Lower leg skin (tissue), 4 donors: Measurements from ENCODE around the gene HSD11B2. TPM values are rescaled to one million over a fixed set of nuclear protein-coding genes. Genes with fewer than 3 reads are reported as not detected.
A peak's percentile ranks its signal among the peaks of the same experiment; 100 is the strongest.

Source experiments
- DNase-seq, 2 donors: peaks; one replicate each; pipeline ENCODE4 v3.0.0-alpha.2; 2019; ENCODE audit warnings: low spot score in 2 of 2
- H3K4me3 ChIP-seq: fragments of 200-600 bp; sonication (generic); 2 replicates; pipeline ENCODE4 v1.5.1; 2017; ENCODE audit warnings: mild to moderate bottlenecking, low read depth; ENCODE audit not compliant: poor library complexity, severe bottlenecking
- POLR2A ChIP-seq, 2 donors: fragments of 450-650 bp; IDR thresholded peaks; one replicate each; pipeline ENCODE4 v1.6.1; 2016 to 2017; ENCODE audit warnings: antibody characterized with exemption in 2 of 2, mild to moderate bottlenecking in 1 of 2, moderate library complexity in 1 of 2
- WGBS, 2 donors: methylation state at CpG; one replicate each; pipeline ENCODE4 v1.1.5; 2018; 5-methylcytosine and 5-hydroxymethylcytosine counted together
- intact Hi-C: fragments of 100-400 bp; cut with DNase I; formaldehyde crosslinking; loops from one replicate; pipeline ENCODE4 v1.15.0; 2023; ENCODE audit warnings: low total_unique reads
- total RNA-seq, 4 donors: library from RNA; depleted of rRNA; stranded (reverse); fragments of >200 nt; gene quantifications; one replicate each; pipeline ENCODE4 v1.1.0, GENCODE V29; 2016
- TF ChIP-seq, protein P1 (sequence below), 3 donors: fragments of 450-650 bp; IDR thresholded peaks; one replicate each; pipeline ENCODE4 v1.5.1; 2016; ENCODE audit warnings: antibody characterized with exemption in 3 of 3, mild to moderate bottlenecking in 3 of 3, moderate library complexity in 2 of 3

HSD11B2 gene
- total RNA-seq, 4 donors from 2014 or later: 63.2 to 121 (median 80.8) TPM

DNA sequence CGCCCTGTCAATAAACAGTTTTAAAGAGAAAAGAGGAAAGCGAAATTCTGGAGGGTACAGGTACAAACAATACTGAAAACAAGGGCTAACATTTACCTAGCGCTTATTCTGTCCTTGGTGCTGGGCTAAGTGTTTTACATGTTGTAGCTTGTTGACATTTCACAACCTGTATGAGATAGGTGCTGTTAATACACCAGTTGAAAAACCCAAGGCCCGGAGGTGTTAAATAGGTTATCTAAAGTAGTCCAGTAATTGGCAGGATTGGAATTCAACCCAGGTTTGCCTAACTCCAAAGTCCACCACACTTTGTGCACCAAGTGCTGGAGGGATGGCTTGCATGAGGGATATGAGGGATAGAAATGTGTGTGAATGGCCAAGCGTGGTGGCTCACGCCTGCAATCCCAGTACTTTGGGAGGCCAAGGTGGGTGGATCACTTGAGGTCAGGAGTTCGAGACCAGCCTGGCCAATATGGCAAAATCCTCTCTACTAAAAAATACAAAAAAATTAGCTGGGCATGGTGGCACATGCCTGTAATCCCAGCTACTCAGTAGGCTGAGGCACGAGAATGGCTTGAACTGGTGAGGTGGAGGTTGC is 47.1 kb downstream of the HSD11B2 start:
- DNase-seq: no peak
- no peak overlapping the region for H3K4me3 ChIP-seq
- WGBS, 2 donors: 80 to 84% methylated on average over 8 of the region's 8 CpGs
- TF ChIP-seq, protein P1, sequence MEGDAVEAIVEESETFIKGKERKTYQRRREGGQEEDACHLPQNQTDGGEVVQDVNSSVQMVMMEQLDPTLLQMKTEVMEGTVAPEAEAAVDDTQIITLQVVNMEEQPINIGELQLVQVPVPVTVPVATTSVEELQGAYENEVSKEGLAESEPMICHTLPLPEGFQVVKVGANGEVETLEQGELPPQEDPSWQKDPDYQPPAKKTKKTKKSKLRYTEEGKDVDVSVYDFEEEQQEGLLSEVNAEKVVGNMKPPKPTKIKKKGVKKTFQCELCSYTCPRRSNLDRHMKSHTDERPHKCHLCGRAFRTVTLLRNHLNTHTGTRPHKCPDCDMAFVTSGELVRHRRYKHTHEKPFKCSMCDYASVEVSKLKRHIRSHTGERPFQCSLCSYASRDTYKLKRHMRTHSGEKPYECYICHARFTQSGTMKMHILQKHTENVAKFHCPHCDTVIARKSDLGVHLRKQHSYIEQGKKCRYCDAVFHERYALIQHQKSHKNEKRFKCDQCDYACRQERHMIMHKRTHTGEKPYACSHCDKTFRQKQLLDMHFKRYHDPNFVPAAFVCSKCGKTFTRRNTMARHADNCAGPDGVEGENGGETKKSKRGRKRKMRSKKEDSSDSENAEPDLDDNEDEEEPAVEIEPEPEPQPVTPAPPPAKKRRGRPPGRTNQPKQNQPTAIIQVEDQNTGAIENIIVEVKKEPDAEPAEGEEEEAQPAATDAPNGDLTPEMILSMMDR (IDR thresholded peaks at IDR 0.05): no peak
- no peak for TF ChIP-seq POLR2A (IDR thresholded peaks at IDR 0.05)
- intact Hi-C loops: no loop called here

DNA sequence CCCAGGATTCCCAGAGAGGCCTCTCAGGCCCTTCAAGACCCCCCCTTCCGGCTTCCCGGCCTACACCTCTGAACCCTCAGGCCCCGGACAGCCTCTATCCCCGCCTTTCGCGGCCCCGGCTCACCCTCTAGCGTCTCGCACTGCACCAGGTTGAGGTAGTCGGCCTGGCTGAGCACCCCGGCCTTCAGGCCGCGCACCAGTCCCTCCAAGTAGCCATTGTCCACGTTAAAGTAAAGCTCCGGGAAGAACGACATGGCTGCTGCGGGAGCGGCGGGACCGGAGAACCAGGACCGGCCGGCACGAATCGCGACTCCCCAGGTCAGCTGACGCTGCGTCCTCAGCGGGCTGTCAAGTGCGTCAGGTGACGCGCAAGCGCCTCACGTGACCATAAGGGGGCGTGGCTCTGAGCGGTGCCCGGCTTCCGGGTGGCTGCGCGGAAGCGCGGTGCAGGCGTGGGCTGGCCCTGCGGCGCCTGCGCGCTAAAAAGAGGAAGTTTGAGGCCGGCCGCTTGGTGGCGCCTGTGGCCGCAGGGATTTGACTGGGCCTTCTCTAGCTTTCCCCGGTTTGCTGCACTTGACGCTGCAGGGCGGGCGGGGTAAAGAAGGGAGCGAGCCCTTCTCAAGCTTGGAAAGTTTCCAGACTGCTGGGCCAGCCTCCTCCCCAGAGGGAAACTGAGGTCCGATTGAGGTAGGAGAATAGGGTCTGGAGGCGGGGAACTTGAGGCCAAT is 50.1 kb downstream of the HSD11B2 start, which contains the start of gene ATP6V0D1:
TSS of gene ATP6V0D1 (minus strand) at position 325 of the 728 bp plus-strand sequence. CDS start at position 254, 71 bp downstream.
- intact Hi-C loops: no loop called here

DNA sequence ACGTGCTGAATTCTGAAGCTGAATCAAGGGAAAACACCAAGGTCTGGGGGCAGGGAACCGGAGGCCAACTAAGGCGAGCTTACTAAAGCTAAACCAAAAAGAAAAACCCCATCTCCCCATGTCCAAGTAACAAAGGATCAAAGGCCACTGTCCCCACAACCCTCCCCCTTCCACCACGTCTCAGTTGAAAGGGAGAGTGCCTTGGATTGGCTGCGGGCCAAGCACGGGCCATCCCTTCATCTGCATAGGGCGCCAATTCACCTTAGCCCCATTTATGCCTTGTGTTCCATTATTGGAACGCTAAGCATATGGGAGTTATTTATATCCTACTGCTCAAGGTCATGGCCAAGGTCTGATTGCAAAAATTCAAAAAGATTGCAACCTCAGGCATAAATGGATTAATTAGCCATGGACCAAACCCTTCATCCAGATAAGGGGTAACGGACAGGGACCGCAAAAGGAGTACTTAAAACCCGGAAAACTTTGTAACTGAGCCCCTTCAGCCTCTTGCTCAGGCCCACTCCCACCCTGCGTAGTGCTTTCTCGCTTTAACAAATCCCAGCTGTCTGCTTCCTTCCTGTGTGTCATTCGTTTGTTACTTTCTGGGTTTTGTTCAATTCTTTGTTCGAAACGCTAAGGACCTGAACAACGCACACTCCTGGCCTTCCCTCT is 50.8 kb downstream of the HSD11B2 start:
- peak; percentile 51 to 92 for DNase-seq
- peak overlapping the region; percentile 26 for H3K4me3 ChIP-seq
- no peak for TF ChIP-seq POLR2A (IDR thresholded peaks at IDR 0.05)
- TF ChIP-seq, protein P1 (IDR thresholded peaks at IDR 0.05): no peak
- 7 to 10% methylated on average over 17 of the region's 17 CpGs for WGBS, 2 donors
- intact Hi-C loops: no loop called here

More for the DNA sequence above, 50.1 kb downstream of the HSD11B2 start, which contains the start of gene ATP6V0D1:
- H3K4me3 ChIP-seq: peak within 1 kb of the TSS; percentile 96
- 0% methylated on average over 22 to 57 of the region's 57 CpGs for WGBS, 2 donors
- no peak for TF ChIP-seq POLR2A (IDR thresholded peaks at IDR 0.05)
- TF ChIP-seq, protein P1 (IDR thresholded peaks at IDR 0.05): peak in 1 of 3 donors; percentile 81
- peak; percentile 98 to 100 for DNase-seq

DNA sequence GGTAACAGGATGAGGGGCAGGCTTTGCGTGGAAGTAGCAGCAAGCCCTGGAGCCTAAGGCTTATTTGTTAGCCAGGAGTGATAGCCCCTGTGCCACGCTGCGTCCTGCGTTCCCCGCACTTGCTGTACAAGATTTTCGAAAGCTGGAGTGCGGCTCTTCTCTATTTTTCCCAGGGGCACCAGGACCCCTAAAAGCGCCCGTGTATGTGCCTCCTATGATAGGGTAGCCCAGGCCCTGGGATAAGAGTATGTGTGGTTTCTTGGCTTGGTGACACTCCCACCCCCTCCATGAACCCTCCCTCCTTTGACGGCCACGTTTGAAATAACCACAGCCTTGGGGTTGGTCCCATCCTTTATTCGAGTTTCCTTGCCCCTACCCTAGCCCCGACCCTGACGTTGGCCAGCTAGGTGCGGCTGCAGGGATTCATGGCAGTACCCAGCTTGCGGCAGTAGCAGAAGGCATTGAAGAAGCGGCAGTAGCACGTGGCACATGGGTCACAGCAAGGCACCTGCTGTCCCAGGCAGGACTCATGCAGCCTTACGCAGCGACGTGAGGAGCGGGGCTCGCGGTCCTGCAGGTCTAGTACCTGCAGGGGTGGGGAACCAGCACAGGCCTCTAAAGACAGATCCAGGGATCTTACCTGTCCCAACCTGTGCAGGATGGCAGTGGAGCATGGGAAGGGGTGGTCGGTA is 51.5 kb downstream of the HSD11B2 start:
- 52 to 72% methylated on average over 25 of the region's 25 CpGs for WGBS, 2 donors
- no peak for DNase-seq

DNA sequence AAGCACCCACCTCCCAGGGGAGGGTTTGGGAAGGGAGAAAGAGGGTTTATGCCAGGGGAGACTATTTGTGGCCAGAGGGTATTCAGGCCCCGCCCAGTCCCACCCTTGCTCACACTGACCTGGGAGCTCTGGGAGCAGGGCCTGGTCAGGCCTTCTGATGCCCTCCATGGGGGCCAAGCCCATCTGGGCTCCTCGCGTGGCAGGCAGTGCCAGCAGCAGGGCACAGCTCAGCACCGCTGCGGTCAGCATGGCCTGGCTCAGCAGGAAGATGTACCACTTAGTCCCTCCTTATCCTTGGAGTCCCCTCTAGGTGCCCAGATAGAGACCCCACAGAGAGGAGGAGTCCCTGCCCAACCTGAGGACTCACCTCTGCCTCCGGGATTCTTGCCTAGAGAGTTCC is 52.2 kb downstream of the HSD11B2 start, which contains the start of gene AGRP:
TSS of gene AGRP (minus strand) at position 398 of the 400 bp plus-strand sequence. CDS start at position 249, 149 bp downstream.
- intact Hi-C loops: no loop called here
- TF ChIP-seq, protein P1 (IDR thresholded peaks at IDR 0.05): no peak
- WGBS, 2 donors: 86 to 94% methylated on average over 2 to 5 of the region's 6 CpGs
- DNase-seq: no peak
- H3K4me3 ChIP-seq: no peak within 1 kb of the TSS

More for the DNA sequence above, 51.5 kb downstream of the HSD11B2 start:
- intact Hi-C loops: no loop called here
- TF ChIP-seq, protein P1 (IDR thresholded peaks at IDR 0.05): no peak
- TF ChIP-seq POLR2A (IDR thresholded peaks at IDR 0.05): no peak
- no peak overlapping the region for H3K4me3 ChIP-seq
